HG03066 (cell line): ENCODE data around the gene ABHD15.
A peak's percentile ranks its signal among the peaks of the same experiment; 100 is the strongest.
"Not testable (repeated sequence)": the region's sequence is repeated elsewhere in the genome, so short reads cannot be mapped to it uniquely, and the experiment has no call there.

Source experiments
- ATAC-seq: cut with Tn5 transposase; IDR thresholded peaks from one replicate; pipeline ENCODE4 v1.9.1; 2021; ENCODE audit warnings: low read depth; ENCODE audit not compliant: unreplicated experiment

ABHD15 gene

GRCh38 chr17:29571883-29572681 is 5.2 kb upstream of the ABHD15 start:
- no peak for ATAC-seq

DNA sequence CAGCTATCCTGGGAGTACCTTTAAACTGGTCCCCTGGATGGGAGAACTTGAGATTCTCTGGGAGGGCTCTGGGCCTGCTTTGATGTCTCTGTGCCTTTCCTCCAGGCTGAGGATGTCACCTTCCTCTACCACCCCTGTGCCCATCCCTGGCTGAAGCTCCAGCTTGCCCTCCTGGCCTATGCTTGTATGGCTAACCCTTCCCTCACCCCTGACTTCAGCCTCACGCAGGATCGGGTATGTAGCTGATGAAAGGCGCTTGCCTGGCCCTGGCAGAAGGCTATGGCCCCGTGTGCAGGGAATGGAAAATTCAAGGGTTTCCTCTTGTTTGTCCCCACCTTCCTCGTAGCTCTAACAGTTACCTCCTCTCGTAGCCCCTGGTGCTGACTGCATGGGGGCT is 4.6 kb upstream of the ABHD15 start:
- no peak for ATAC-seq

- ATAC-seq = no peak
These were observed 3.7 kb upstream of the ABHD15 start for GRCh38 chr17:29570521-29570920.

DNA sequence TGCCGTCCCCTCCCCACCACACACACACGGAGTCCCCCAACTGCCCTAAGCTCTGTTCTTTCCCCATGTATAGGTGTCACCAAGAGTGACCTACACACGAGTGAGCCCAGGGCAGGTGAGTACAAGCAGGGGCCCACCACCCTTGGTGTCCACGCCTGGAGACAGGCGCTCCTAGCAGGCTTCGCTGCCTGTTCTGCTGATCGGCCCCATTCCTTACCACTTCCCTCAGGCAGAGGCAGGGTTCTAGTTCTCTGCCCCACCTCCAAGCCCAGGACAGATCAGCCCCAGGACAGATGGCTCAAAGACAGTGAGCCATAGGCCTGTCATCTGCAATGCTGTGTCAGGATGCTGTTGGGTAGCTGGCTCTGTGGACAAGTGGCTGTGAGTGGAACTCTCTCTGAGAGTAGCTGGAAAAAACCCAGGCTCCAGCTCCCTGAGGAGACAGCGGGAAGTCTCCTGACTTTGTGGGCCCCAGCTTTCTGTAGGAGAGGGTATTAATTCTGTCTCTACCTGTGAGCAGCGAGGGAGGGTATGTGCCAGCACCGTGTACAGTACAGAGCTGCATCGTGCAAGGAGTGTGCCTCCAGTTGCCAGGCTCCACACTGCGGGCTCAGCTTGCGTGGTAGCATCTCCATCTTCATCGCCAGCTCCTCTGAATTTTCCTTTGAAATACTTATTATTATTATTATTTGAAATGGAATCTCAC is 2.6 kb upstream of the ABHD15 start:
- ATAC-seq = no peak

DNA sequence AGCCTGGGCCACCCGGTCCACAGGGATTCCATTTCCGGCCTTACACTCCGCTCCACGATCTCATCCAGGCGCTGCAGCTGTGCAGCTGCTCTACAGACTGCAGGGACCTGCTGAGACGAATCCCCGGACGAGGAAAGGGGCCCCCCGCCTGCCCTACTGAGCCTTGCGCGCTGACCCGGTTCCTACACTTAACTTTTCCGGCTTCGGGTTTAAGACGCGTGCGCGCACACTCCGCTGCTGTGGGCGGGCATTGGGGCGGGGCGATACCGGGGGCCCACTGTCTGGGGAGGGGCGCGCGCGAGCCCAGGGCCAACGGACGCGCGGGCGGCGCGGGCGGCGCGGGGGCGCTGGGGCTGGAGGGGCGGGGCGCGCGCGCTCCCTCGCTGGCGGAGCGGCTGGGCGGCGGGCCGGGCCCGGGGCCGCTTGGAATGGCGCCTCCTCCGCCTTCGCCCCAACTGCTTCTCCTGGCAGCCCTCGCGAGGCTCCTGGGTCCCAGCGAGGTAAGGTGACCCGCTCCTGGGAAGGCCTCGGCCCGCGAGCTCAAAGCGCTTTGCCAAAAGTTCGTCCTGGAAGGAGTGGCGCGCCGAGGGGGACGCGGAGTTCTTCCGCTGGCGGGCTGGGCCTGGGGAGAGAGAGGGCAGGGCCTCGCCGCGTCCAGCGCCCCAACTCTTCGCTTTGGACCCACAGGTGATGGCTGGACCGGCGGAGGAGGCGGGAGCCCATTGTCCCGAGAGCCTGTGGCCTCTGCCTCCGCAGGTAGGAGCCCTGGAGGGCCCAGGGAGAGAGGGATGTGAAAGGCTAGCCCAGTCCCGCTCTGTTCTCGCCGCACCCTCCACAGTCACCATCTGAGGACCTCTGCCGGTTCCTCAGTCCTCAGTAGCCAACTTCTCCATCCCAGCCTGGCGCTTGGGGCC is 1.8 kb upstream of the ABHD15 start, which contains the start of gene TP53I13:
Gene TP53I13, plus strand, starts transcription at position 371 of the 914 bp plus-strand sequence. Its CDS starts 58 bp downstream, at position 429.
- peak; percentile 37 for ATAC-seq

DNA sequence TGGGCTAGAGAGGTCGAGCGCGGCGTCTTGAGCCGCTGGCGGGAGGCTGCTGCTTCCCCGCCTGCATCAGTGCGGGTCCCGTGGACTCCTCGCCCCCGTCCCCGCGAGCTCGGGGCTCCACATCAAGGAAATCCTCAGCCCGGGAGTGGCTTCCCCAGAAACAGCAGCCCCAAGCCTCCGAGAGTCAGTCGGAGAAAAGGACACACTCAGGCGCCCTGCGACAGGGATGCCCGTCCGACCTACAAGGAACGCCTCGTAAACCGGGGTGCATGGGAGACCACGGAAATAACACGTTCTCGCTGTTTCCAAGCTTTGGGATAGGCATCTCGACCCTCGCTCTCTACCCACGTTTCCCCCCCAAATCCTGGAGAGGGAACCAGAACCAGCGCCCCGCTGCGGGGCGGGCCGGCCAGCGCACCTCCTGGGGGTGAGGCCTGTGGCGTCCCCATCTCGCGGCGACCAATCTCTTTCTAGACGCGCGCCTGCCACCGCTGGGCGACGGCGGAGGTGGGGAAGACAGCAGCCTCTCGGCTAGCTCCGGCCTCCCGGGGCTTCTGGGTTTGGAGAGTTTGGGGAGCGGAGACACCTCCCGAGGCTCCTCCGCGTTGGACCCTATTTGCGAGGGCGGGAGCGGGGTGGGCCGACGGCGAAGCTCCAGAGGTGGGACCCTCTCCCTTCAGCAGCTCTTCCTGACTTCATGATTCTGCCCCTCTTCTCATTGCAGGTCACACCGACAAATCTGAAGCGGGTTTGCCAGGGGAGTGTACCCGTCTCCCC is 905 bp upstream of the ABHD15 start:
- peak; percentile 45 for ATAC-seq

GRCh38 chr17:29567304-29567553 is 392 bp upstream of the ABHD15 start:
- no peak for ATAC-seq

- no peak for ATAC-seq
These were observed 979 bp downstream of the ABHD15 start for GRCh38 chr17:29565643-29566472.

GRCh38 chr17:29563816-29564215 is 3.0 kb downstream of the ABHD15 start:
- no peak for ATAC-seq

GRCh38 chr17:29562615-29563014 is 4.2 kb downstream of the ABHD15 start:
- no peak for ATAC-seq

GRCh38 chr17:29561554-29562517 is 5.0 kb downstream of the ABHD15 start:
- ATAC-seq = no peak

GRCh38 chr17:29560316-29560715 is 6.5 kb downstream of the ABHD15 start:
- no peak for ATAC-seq

GRCh38 chr17:29559640-29560039 is 7.2 kb downstream of the ABHD15 start:
- no peak for ATAC-seq

- ATAC-seq = not testable (repeated sequence)
These were observed 8.7 kb downstream of the ABHD15 start for GRCh38 chr17:29558139-29558538.

- ATAC-seq = no peak
These were observed 9.1 kb downstream of the ABHD15 start for GRCh38 chr17:29557739-29558116.

DNA sequence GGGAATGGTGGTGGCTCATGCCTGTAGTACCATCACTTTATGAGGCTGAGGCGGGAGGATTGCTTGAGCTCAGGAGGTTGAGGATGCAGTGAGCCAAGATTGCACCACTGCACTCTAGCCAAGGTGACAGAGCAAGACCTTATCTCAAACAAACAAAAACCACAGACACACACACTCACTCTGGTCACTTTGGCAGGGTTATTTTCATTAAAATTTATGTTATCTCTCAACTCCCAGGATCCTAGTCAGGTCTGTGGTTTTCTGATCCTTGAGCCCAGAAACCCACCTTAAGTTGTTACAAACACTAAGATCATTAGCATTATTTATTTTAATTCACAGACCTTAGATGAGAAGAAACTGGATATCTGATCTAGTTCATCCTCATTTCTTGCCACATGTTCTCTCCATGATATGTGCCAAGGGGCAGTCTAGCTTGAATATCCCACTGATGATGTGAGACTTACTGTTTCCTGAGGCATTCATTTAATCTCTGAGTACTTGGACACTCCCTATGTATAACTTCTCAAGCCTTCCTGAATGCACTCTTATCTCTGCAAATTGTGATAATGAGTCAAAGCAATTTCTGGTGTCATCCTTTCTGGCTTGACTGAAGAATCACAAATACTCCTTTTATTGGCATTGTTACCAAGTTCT is 9.6 kb downstream of the ABHD15 start:
- no peak for ATAC-seq

- ATAC-seq = no peak
These were observed 11.0 kb downstream of the ABHD15 start for GRCh38 chr17:29555840-29556239.
